ENCODE measurements around the gene KIRREL3.

DNA sequence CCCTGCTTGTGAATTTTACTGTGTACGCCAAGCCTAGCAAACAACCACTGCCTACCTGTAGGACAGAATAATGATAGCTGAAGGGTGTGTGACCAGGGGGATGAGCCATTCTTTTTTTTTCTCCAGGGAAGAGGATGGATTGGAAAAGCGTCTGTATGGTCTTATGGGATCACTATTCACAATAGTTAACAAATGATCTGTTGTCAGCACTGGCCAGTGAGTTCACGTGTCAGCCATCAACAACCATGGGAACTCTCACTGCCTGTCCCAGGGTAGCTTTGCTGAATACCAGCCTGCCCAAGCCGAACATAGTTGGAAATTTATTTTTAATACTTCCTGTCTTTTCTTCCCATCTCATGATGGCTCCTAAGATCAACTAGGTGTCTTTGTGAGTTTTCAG is 474.9 kb downstream of the KIRREL3 start:
- TF ChIP-seq EZH2 (IDR thresholded peaks at IDR 0.05; ENCODE audit: low read depth, low read length, severe bottlenecking) = no peak
- no peak for TF ChIP-seq TAF1 (IDR thresholded peaks at IDR 0.05; ENCODE audit: low read depth, low read length)

Measured in H1 (cell line).